ENCODE data around the gene NYAP2. TPM values are rescaled to one million over a fixed set of nuclear protein-coding genes. Genes with fewer than 3 reads are reported as not detected.

The NYAP2 gene
- total RNA-seq, 1 donor from 2014 or later: 0.32 TPM

DNA sequence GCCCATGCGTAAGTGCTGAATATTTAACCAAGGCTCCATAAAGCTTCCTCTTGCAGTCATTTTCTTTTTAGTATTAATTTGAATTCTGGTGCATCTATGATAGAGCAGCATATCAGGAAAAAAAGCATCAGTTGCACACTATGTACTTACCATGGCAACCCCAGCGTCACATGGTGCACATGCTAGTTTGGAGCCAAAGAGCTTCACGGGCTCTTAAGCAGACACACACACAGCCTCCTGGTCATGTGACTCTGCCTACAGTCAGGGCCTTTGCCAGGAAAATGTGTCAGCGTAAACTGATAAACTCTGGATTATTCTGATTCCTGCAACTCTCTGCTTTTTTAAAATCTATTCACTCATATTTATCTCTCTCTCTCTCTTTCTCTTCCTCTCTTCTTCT is 30.2 kb downstream of the NYAP2 start:
- no peak for ATAC-seq

DNA sequence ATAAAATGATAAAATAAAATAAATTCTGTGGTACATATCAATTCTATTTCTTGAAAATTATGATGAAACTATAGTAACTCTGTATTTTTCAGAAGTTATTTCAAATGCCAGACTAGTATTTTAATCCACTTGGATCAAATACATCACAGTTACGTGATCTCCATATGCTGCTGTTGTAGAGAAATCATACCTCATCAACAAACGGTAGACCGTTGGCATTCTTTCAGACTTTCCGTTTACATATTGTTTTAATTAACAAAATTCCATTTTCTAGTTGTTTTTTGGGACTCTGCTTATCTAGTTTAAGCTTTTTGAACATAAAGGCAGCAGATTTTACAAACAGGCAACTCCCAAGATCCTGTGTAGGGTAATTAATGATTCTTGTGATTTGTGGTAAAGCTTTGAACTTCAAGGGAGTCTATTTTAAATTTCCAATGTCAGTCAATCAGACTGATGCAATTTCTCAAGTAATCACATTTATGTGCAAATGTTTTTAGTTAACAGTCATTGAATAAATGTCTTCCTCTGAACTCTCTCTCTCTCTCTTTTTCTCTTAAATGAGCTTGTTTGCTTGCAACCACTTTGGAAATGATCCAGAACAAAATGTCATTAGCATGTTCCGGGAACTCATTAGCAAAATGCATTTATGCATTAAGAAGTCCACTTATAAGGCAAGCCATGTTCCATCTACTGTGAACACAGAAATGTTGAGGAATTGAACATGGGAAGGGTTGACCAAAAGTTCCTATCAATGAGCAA is 31.8 kb downstream of the NYAP2 start:
- no peak for ATAC-seq

DNA sequence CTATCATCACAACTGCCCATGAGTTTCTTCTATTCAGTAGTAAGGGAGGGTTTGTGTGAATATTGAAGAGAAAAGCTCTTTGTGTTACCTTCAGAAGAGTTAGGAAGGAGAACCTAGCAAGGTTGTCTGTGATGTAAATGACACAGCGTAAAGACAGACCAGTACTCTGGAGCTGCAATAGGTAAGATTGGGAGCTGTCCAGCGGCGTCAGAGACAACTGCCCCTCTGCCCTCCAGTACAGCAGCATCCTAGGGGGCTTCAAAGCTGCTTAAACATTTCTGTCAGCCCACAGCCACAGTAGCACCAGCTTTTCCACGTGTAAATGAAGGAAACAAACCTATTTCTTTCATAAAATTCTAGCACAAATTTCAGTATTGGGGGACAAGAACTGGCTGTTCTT is 34.5 kb downstream of the NYAP2 start:
- ATAC-seq: no peak

DNA sequence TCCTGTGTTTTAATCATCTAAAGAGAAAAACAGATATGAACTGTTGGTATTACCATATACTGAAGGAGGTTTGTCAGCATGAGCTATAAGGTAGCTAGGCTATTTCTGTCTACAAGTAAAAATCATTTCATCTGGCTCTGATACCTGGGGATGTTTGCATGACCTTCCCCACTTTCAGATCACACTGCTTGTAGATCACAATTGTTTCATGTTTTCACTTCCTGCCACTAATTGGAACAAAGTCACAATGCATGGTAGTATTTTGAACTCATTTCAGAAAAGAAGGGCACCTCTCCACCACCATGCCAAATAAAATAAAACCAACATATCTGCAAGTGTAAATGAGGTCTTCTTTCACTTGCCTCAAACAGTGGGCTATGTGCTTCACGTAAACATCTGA is 37.8 kb downstream of the NYAP2 start:
- ATAC-seq: no peak

DNA sequence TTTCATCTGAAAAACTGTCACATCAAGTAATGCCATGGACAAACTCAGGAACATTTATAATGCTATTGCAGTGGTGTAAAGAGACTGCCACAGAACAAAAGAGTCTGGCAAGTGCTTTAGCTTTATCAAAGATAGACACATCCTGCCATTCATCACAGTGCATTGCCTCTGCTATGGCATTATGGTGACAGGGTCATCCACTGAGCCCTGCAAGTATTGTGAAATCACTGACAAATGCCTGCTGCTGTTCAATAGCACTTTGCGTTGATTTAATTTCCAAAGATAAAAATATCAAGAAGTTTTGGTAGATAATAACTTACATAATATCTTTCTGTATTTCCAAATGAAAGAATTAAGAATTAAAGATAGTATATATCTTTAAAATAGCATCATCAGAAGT is 38.7 kb downstream of the NYAP2 start:
- no peak for ATAC-seq

DNA sequence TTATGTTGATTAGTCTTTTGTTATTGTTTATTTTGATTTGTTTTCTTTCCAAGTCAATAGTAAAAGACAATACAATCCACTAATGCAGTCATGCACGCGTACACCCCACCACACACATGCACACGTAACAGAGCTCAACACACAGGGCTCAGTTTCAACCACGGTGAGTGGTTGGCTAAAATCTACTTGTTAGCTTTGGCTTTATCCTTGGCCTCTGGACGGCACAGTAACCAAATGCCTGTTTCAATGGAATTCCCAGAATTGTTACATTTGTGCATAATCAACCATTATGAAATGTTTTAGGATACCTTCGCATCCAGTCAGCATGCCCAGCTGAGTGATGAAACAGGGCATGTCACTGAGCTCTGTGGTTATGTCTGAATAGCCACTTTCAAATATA is 53.2 kb downstream of the NYAP2 start:
- ATAC-seq: no peak

DNA sequence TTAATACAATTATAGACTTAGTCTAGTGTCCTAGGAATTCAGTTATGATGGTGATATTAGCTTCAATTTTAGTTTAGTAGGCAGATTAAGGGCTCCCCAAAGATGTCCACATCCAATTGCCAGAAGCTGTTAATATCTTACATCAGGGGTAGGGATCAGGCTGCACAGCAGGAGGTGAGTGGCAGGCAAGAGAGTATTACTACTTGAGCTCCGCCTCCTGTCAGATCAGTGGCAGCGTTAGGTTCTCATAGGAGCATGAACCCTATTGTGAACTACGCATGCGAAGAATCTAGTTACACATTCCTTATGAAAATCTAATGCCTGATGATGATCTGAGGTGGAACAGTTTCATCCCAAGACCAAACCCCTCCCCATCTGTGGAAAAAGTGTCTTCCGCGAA is 54.9 kb downstream of the NYAP2 start:
- no peak for ATAC-seq

DNA sequence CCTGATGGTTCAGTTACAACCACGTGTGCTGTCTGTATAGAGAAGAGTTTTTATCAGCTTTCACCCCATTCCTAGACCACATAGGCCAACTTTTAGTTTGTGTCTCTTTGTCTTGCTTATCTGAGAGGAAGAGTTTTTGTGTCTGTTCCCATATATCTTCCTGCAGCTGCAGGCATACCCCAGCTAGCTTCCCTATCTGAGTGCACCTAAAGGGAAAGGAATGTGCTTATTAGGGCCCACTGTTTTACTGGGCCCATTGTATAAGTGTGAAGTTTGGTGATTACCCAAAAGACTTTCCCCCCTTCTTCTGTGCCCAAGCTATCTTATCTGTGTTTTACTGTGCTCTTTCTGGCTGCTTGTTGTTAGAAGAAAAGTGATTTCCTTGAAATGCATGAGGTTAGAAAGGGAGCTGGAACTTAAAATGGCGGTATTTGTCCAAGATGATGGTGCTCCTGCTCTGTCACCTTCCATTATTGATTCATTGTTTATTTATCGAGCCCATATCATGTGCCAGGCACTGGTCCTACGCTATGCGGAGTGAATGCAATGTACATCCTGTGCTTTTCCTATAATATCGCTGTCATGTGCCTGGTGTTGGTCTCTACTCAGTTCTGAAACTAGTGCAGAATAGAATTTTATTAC is 57.2 kb downstream of the NYAP2 start:
- ATAC-seq: no peak

DNA sequence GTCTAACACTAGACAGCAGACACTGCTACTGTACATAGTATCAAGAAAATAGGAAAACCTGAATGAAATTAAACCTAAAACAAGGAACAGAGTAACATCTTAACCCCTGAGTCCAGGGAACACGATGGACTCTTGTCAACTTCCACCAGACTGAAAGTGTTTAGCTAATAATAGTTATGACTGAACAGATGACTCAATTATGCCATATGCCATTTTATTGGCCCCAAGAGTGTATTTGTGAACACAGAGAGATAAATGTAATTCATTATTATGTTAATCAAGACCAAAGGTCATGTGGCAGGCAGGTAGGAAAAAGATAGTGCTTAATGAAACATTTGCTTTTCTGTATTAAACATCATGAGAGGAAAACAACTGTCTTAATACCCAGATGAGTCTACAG is 58.0 kb downstream of the NYAP2 start:
- no peak for ATAC-seq

DNA sequence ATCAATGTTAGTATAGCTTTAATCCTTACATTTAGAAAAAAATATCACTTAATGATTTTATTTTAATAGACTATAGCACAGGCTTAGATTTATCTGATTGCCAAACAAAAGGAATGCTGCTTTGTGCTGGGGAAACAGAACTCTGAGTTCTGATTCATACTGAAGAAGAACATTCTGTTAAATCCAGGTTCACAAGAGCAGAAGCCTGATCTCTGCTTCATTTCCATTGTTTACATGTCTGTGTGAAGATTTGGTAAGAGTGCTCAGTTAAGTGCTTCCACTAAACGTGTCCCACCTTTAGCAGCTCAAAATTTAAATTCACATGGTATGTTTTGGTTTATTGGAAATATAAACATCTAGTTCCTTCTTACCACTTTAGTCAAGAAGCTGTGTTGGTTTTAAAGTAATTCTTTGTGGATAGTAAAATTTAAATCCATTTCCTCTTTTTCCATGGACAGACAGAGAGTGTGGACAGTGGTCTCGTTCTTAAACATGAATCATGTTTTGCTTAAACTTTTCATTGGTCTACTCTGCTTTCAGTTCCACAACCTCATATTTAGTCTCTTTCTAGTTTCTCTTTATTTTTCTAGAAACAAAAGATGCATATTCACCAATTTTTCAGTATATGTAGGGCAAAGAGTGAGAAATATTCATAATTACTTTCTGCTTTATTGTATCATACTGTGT is 59.1 kb downstream of the NYAP2 start:
- ATAC-seq: no peak

DNA sequence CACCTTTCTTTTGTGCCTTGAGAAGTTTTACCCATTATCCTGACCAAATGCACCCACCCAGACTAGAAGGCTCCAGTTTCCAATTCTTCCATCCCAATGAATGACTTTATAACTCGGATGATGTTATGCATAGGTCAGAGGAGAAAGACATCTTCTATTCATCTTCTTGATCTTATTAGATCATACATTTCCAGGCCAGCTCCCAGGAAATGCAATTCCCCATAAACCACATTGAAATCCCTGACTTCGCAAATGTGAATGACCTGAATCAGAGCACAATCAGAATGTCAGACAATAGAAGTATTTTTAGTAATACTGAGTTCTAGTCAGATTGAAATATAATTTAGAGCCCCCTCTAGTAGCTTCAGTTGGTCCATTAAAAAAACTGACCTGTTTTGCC is 62.9 kb downstream of the NYAP2 start:
- no peak for ATAC-seq

DNA sequence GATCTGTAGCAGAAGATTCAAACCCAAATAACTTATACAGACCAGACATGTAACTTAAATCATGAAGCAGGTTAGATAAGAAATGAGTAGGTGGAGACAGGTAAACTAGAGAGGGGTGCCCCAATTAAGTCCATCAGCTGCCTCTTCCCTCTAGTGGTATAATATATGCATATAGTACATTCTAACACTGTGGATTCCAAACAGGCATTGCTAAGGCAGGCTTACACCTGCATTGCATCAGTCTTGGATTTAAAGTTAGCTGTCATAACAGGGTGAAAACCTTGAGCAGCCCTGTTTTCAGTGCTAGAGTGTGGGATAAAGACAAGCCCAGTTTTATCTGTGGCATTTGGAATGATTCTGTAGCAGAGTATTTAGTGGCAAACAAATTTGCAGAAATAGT is 63.4 kb downstream of the NYAP2 start:
- peak; percentile 61 for ATAC-seq

DNA sequence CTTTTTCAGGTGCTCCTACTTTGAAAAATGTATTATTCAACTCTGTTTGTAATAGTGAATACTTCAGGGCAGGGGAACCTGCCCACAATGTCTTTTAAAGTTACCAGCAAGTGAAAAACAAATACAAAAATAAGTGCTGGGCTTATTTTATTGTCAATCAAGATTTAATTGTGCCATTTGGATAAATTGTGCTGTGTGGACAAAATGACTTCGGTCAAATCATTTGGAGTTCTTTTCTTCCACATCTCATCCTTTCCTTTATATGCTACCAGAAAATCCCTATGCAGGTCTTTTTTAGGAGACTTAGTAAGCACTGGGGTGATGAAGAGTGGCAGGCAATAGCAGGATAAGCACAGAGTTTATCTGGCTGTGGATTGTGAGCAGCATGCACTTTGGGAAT is 63.9 kb downstream of the NYAP2 start:
- no peak for ATAC-seq

DNA sequence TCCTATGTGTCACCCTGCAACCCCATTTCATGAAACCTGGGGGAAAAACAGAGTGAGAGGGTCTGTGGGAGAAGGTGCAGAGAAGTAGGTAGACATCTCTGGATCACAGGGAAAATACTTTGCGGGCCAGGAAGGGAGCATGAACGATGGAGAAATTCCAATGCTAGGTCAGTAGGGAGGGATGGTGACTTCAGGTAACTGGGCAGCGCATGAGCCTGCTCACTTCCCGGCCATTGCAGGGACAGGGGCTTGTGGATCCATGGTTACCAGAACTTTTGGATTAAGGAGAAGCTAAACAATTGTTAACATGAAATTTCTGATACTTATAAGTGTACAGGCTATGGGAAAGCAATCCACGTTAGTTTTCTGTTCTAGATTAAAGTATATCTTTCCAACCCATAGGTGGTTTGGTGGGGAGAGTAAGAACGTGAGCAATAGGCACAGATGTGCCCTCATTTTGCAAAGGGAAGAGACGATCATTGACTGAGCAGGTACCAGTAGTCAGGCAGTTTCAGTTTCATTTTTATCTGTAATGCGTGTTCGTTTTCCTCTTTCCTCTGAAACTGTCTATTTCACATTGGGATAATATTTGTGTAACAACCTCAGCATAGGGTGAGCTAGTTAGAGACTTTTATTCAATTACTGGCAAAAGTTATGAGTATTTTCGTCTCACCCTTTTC is 65.0 kb downstream of the NYAP2 start:
- no peak for ATAC-seq

DNA sequence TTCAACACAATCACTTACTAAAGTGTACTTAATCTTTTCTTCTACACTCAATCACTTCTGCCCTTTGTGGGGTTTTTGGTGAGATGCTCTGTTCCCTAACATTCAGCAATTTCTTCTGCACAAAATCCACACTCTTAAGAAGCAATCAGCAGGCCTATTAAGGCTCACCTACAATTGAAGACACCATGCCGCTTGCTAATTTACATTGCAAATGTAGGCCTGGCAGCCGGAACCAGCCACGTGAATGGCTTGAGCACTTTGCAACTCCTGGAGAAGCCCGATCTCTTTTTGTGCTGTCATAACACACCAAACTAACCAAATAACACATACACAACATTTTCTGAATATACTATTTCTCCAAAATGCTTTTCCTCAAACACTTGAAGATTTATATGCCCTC is 66.3 kb downstream of the NYAP2 start:
- no peak for ATAC-seq

DNA sequence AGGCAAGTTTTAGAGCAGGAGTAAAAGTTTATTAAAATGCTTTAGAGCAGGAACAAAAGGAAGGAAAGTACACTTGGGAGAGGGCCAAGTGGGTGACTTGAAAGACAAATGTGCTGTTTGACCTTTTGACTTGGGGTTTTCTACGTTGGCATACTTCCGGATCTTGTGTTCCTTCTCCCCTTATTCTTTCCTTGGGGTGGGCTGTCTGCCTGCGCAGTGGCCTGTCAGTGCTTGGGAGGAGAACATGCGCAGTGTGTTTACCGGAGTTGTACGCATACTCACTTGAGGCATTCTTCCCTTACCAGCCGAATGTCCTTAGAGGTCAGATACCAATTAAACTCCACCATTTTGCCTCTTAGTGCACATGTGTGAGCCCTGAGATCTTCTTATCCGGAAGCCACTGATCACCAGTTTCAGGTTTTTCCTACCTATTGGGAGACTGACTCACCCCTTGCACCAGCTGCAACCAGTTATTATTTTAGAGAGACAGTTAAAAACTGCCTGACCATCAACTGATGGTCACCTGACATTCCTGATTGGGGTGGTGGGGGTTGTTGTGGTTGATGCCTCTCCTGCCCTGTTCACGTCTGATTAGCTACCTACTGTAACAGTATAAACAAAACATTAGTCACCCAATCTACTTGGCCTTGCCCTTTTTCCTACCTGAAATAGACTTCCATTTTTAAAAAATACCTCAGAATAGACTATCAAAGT is 67.5 kb downstream of the NYAP2 start:
- ATAC-seq: peak; percentile 86

DNA sequence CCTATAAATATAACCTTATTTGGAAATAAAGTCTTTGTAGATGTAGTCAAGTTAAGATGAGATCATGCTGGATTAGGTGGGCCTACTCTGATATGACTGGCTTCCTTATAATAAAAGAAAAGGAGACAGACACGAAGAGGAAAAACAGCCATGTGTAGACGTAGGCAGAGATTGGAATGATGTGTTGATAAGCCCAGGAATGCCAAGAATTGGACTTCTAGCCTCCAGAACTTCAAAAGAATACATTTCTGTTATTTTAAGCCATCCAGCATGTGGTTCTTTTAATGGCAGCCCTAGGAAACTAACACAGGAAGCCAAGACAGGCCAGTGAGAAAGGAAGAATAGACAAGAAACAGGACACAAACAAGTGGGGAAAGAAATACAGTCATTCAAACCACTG is 68.6 kb downstream of the NYAP2 start:
- ATAC-seq: no peak

DNA sequence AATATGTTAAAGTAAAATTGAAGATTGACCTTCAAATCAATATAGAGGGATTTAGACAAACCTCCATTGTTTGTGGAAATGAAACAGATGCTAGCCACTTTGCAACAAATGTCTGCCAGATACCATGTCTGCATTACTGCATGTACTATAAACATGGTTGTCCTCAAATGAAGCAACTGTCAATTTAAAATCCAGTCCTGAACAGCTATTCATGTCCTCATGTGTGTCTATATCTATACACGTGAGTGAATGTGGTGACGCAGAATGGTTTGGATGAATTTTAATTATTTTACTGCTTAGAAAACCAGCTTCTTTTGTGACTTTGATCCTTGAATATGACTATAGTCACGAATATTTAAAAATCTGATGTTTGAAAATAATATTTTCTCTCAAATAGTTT is 71.5 kb downstream of the NYAP2 start:
- no peak for ATAC-seq

DNA sequence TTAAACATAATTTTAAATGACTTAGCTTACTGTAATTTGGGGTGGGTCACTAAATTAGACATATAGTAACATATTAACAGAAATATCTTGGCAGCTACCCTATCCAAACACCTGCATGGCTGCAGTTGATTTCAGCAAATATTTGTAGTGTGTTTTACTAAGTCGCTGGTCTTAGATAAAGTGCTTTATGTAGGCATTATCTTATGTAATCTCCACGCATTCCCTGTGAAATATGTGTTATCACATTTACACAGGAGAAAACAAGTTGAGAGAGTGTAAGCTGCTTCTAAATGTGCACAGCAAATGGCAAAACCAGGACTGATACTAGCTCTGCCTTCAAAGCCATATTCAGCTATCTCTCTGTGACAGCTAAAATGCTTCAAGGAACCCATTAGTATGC is 72.0 kb downstream of the NYAP2 start:
- no peak for ATAC-seq

DNA sequence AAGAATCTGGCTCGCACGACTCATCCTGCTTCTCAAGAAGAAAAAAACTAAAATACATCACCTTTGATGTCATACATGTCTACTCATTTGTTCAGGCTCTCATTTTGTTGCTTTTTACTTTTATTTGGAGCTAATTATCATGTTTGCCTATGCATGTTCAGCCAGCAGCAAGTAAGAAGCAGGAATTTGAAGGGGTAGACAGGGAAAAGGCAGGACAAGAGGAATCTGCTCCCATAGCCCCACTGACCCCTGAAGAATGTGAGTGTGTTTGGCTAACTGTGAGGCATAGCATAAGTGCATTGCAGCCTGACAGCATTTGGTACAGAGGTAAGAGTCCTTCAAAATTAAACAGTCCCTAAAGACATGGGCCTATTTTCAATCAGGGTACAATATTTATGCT is 72.7 kb downstream of the NYAP2 start:
- no peak for ATAC-seq

DNA sequence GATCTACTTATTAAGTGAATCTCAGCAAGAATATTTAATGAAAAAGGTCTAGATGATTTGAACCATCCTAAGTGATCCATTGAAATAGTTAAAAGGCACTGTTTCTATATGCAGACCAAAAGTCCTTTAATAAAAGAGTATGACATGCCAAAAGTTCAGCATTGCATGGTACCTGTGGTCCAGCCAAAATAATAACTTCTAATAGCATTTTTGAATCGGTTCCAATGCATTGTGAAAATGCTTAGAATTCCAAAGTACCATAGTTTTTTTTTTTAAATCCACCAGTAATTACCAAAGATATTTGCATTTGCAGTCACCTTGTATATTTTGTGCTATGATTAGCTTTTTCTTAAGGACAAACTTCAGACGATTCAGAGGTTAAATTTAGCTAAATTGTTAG is 79.9 kb downstream of the NYAP2 start:
- ATAC-seq: no peak

DNA sequence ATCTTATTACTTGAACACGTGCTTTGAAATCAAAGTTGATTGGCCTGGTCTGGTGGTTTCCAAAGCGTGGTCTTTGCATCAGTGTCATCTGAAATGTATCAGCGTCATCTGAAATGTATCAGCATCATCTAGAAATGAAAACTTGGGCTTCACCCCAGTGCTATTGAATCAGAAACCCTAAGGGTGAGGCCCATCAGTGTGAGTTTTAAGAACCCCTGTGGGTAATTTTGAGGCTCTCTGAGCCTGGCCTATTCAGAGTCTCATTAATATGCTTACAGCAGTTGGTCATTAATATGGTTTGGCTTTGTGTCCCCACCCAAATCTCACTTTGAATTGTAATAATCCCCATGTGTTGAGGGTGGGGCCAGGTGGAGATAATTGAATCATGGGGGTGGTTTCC is 85.2 kb downstream of the NYAP2 start:
- ATAC-seq: no peak

DNA sequence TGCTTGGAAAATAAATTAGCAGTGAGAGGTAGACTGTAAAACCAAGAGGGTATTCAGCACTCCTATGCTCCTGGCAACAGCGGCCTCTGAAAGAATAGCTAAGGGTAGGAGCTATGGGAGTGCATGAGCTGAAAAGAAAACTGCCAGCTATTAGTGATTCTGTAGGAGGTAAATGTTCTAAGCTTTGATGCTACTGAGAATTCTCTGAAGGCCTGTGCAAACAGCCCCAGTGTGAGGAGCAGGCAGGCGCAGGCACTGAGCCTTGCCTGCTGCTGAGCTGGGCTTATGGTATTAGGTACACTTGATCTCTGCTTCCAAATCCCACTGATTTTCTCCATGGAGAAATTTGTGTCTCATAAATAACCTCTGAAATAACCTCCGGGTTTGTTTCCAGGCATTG is 86.7 kb downstream of the NYAP2 start:
- peak; percentile 49 for ATAC-seq

Measured in esophagus mucosa (tissue), 1 donor.